ENCODE measurements around the gene ROBO2.

The ROBO2 gene

DNA sequence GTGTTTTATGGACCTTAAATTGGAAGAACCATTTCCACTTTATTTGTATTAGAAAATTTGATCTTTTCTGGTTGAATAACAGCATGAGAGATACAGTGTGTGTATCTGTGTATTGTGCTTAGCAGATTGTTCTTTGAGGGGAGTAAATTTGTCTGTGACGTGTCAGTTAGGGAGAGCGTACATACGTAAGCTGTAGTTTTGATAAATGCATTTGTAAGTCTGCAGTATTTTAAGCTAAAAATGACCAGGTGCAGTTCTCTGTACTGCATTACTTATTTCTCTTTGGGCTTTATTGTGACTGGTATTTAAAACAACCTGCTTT is 264.8 kb downstream of the ROBO2 start:
- H3K27ac ChIP-seq, result no peak overlapping the region

DNA sequence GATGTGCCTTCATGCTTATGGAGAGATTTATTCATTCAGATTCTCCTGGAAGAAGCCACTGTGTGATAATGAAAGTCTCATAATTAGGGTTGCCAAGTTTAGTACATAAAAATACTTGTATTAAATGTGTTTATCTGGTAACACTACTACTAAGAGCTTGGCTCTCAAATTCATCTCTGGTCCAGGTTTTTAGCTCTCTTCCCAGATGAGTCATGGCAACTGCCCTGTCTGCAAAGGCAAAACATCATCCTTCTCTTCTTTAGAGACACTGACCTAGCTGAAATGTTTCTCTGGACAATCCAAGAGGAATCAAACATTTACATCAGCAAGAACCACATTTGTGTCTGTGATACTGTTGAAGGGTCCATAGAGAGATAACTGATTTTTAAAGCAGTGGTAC is 269.6 kb downstream of the ROBO2 start:
- Histone ChIP-seq H3K4me3 (no peak overlapping the region), H3K27ac (no peak overlapping the region)

More for the DNA sequence above, 264.8 kb downstream of the ROBO2 start:
- H3K4me3 ChIP-seq, result no peak overlapping the region

DNA sequence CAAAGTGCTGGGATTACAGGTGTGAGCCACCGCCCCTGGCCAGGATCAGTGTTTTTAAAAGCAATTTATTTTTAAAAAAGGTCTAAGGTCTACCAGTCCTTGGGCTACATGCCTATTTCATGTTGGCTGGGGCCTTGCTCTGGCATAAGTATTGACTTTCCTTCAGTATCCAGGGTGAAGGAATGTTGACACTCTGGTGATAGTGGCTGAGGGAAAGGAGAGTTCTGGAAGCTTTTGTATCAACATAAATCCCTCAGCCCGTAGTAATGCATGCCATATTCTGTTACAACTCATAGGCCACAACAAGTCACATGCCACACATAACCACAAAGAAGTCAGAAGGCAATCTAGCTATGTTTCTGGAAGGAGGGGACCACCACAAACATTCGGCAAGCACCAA is 273.9 kb downstream of the ROBO2 start:
- Histone ChIP-seq H3K4me3 (no peak overlapping the region), H3K27ac (no peak overlapping the region)

DNA sequence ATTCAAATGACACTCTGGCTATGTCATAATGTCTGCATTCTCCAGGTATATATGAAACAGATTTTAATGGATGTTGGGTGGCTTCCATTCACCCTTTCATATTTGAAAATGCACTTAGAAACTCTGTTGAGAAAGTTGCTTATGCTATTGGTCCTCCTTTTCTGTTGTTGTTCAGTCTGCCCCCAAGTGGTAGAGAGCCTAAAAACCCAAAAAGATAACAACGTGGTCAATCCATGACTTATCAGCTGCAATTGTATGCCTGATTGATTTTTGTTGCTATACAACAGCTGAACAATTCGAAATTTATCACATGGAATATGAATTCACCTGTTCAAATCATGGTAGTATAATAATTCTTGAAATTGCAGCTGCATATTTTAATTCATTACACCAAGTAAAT is 279.8 kb downstream of the ROBO2 start:
- no peak overlapping the region for H3K27ac ChIP-seq
- H3K4me3 ChIP-seq, result no peak overlapping the region

DNA sequence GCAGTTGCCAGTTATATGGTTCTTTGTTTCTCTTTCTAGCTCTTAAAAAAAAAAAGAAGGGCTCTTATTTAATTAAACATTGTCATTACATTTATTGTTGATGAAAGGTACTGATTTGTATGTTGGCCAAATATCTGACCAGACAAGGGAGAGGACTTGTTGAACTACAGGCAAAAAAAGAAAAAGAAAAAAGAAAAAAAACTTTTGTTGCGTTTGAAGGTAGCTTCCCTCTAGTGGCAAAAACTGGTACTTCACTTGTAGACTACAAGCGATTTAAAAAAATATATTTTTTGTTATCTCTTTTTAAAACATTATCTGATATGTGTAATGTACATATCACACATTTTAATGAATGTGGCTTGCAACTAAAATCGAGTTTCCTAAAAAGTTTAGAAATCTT is 280.6 kb downstream of the ROBO2 start:
- no peak overlapping the region for H3K4me3 ChIP-seq
- no peak overlapping the region for H3K27ac ChIP-seq

DNA sequence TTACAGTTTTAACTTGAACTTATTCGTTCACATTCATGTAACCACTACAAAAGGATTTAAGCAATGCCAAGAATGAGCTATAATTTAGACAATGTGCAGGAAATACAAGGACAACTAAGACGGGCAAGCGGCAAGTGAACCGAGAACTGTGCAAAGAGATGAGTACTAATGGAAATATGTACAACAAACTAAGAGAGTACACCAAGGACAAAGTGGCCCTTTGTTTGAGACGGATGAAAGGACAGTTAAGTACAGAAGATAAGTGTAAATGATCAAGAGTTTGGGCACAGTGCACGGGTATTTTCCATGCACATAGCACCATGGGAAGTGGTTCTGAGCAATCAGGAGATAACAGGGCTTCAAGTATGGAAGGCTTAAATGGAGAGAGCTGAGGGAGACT is 281.7 kb downstream of the ROBO2 start:
- Histone ChIP-seq H3K4me3 (no peak overlapping the region), H3K27ac (peak overlapping the region in 2 of 21 experiments; percentile 31 to 43)

DNA sequence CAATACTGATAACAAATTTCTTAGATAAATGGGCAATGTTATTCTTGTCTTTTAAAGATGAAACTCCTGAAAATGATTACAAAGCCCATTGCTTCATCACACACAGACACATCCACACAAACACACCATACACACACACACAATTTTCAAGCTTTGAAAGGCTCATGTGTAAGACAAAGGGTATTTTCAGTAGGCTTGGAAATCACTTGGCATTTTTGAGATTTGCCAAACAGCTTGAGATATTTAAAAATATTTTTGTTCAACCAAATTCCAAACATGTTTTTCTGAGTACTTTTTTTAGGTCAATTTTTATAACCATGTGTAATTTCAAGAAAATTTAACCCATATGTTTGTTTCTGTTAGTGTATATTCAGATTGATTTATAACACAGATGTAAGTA is 283.7 kb downstream of the ROBO2 start:
- Histone ChIP-seq H3K27ac (peak overlapping the region in 2 of 21 experiments; percentile 47 to 55), H3K4me3 (no peak overlapping the region)

DNA sequence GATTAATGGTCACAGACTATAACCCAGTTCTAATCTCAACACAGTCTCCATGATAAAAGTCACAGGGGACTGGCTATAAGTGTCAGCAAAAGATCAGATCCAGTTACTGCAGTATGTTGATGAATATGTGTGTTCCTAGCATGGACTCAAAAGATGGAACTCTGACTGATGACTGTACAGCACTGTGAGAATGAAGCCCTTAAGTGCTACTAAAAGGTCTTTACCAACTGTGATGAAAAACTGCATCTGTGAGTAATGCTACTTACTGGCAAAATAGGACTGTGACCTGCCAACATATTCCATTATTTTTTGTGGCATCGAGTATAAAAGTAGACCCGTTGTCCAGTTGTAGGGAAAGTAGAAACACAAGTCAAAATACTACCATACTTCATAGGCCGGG is 284.2 kb downstream of the ROBO2 start:
- Histone ChIP-seq H3K4me3 (no peak overlapping the region), H3K27ac (peak overlapping the region in 2 of 21 experiments; percentile 47 to 55)

DNA sequence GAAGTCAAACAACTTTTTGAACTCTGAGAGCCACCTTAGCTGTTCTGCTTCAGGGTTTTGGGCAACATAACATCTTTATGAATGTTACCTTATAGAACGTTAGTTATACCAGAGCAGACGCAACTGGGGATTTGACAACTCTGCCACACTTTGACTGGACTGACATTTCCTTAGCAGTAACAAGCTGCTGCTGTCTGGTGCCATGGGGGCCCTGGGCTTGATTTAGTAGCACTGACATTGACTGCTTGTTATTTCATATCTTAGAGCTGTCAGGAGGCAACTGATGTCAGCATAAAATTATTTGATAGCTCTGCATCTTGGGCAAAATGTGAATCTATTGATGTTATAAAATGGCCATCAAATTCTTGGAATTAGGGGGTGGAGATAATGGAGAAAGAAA is 285.4 kb downstream of the ROBO2 start:
- no peak overlapping the region for H3K4me3 ChIP-seq
- H3K27ac ChIP-seq, result no peak overlapping the region

DNA sequence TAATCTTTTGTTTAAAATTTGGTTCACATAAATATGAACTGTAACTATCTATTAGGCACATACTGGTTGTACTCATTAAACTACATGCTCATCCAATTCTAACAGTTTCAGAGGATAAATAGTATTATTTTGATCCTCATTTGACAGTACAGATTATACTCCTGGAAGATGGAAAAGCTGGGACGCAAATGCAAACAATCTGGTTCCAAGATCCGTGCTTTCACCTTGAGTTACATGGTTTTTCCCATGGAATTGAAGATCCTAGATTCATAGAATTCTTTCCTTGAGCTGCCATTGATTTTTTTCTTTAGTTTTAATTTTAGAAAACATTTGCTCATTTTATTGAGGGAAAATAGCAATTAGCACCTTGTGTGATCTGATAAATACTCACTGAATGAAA is 285.8 kb downstream of the ROBO2 start:
- no peak overlapping the region for H3K27ac ChIP-seq
- H3K4me3 ChIP-seq, result no peak overlapping the region

DNA sequence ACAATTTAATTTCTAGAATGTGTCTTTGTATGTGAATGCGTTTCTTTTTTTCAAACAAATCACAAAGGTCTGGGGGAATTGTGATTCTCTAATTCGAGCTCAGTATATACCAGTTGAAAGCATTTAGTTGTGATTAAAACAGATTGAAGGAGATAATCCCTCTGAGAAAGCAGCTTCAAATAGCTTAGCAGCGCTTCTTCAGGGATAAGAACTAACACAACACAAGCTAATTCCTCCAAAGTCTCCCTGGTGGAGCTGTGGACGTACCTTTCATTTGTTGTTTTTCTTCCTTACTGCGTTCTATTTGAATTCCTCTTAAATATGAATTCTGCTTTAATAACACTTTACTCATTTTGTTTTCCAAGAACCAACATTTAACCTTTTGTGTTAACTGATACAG is 286.7 kb downstream of the ROBO2 start:
- H3K27ac ChIP-seq, result no peak overlapping the region
- H3K4me3 ChIP-seq, result no peak overlapping the region

DNA sequence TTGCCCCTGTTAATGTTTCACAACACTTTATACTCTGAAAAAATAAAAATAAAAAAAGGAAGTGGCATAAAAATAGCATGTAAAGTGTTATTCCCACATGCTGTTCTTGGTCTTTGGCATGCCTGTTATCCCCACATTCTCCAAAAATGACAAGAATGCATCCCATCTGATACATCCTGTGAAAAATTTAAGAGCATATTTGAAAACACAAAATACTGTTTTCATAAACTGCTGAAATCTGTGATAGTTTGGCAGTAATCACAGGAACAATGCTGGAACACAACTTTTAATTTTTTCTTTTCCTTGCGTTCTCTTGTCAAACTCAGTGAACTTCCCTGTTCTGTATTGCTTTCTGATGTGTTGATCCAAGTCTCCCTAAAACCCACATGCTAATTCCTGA is 288.8 kb downstream of the ROBO2 start:
- Histone ChIP-seq H3K27ac (peak overlapping the region in 3 of 21 experiments; percentile 48 to 81 (median 61)), H3K4me3 (no peak overlapping the region)

DNA sequence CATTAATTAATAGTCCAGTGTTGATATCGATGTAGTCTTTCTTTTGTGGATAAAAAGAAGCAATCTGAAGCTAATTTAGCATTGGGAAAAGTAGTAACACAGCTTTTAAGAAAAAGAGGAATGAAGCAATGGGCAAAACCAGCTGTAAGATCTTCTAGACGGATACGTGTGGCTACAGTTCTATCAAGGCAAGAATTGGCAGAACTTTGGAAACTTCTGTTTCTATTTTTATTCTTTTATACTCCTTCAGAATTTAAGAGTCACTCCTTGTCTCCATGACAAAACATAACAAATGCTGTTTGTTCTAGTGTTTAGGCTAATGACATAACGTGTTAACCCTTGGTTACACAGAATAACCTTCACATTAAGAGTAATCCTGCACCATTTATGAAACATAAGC is 289.2 kb downstream of the ROBO2 start:
- Histone ChIP-seq H3K27ac (peak overlapping the region in 3 of 21 experiments; percentile 48 to 81 (median 61)), H3K4me3 (no peak overlapping the region)

DNA sequence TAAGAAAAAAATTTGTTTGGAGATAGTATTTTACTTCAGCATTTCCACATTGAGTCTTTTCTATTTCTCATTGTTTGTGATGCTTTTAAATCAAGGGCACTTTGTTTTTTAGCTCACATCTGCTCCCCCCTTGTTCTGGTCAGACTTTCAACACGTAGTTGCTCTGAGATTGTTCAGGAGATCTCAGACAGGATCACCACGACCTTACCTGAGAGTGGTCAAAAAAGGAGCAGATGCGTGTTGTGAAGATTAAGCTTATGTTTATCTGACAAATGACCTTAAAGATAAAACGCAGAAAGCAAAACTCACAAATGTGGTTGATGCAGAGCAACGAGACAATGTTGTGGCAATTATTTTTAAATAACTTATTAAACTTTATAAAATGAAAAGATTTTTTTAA is 298.3 kb downstream of the ROBO2 start:
- Histone ChIP-seq H3K4me3 (no peak overlapping the region), H3K27ac (no peak overlapping the region)

DNA sequence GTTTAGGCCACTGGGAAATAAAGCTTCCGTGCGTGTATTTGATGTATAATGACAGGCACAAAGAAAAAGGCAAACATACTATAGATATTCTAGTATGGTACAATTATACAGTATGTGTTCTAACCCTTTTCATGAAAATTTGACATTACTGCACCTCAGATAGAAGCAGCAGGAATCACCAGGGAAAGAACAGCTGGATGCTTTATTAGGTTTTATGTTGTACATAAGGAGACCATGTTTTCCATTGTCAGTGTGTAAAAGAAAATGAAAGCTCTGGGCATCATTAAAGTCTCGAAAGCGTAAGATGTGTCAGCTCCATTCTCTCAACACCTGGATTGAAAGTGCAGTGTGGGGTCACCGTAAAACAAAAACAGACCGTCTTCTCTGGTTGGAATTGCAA is 302.1 kb downstream of the ROBO2 start:
- H3K4me3 ChIP-seq, result no peak overlapping the region
- no peak overlapping the region for H3K27ac ChIP-seq

DNA sequence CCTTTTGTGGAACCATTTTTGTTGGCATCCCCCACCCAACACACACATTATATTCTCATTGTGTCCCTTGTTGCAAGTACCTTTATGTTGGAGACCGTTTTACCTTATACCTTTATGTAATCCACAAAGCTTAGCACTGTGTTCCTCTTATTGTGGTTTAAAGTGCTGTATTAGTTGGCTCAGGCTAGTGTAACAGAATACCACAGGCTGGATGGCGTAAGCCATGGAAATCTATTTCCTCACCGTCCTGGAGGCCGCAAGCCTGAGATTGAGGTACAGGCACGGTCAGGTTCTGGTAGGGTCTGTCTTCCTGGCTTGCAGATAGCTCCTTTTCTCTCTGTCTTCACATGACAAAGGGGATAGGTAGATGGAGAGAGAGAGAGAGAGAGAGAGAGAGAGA is 302.8 kb downstream of the ROBO2 start:
- H3K27ac ChIP-seq, result no peak overlapping the region
- no peak overlapping the region for H3K4me3 ChIP-seq

DNA sequence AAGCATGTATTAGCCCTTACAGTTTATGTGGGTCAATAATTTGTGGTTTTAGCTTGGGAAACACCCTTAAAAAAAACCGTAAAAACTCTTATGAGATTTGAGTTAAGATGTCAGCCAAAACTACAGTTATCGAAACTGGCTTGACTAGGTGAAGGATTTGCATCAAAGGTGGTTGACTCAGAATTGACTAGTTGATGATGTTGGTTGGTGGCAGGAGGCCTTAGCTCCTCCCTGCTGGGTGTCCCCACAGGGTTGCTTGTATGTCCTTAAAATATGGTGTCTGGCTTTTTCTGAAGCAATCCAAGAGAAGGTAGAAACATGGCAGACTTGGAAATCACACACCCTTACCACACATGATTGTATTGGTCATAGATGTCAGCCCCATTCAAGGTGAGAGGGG is 305.1 kb downstream of the ROBO2 start:
- Histone ChIP-seq H3K4me3 (no peak overlapping the region), H3K27ac (no peak overlapping the region)

DNA sequence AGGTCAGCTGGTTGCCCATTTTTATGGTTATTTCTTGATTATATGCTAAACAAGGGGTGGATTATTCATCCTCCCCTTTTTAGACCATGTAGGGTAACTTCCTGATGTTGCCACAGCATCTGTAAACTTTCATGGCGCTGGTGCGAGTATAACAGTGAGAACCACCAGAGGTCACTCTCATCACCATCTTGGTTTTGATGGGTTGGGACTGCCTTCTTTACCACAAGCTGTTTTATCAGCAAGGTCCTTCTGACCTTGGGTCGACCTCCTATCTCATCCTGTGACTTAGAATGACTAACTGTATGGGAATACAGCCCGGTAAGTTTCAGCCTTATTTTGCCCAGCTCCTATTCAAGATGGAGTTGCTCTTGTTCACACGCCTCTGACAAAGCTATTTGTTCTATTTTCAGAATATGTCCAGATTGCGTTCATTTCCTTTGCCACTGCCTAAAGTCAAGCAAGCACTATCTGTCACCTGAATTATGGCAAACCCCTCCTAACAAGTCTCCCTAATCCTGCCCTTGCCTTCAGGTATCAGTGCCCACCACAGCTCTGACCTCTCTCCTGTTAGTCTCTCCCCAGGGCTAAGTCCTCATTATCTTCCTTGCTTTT is 308.5 kb downstream of the ROBO2 start:
- H3K4me3 ChIP-seq, result no peak overlapping the region
- H3K27ac ChIP-seq, result no peak overlapping the region

DNA sequence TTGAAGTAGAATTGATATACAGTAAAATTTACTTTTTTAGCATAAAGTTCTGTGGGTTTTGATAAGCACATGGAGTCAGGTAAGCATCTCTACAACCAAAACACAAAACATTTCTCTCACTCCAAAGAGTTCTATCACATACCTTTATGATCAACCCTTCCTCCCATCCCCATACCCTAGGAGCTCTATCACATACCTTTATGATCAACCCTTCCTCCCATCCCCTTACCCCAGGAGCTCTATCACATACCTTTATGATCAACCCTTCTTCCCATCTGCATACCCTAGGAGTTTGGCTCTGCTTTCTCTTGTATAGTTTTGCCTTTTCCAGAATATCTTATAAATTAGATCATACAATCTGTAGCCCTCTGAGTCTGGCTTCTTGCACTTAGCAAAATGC is 315.1 kb downstream of the ROBO2 start:
- no peak overlapping the region for H3K27ac ChIP-seq
- no peak overlapping the region for H3K4me3 ChIP-seq

DNA sequence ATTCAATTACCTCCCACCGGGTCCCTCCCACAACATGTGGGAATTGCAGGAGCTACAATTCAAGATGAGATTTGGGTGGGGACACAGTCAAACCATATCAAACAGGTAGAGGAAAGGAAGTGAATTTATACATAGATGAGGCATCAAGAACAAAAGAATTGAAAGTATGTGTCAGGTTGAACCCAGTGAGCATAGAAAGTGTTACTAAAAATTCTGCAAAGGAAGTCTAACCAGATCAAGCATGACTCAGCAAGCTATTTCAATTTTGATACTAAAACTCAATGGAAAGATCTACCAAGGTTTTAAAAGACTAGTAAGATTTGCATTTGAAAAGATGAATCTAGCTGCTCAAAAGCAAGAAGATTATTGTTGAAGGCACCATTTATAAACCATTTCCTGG is 323.0 kb downstream of the ROBO2 start:
- Histone ChIP-seq H3K4me3 (no peak overlapping the region), H3K27ac (no peak overlapping the region)

DNA sequence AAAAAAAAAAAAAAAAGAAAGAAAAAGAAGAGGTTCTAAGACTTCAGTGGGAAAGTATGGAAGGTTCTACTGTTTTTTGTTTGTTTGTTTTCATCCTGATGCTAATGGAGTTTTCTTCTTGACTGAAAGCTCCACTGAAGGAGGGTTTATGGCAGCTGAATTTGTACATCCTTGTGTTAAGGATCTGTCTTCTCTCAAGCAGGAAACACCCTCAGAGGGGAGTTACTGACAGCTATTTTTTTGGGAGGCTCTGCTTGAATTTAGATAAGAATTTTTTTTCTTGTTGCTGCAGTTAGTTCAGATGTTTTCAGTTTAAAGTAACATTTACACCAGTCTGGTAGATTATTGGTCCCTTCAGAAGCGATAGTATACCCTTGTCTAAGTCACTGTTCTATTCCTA is 325.3 kb downstream of the ROBO2 start:
- H3K4me3 ChIP-seq, result no peak overlapping the region
- H3K27ac ChIP-seq, result no peak overlapping the region

DNA sequence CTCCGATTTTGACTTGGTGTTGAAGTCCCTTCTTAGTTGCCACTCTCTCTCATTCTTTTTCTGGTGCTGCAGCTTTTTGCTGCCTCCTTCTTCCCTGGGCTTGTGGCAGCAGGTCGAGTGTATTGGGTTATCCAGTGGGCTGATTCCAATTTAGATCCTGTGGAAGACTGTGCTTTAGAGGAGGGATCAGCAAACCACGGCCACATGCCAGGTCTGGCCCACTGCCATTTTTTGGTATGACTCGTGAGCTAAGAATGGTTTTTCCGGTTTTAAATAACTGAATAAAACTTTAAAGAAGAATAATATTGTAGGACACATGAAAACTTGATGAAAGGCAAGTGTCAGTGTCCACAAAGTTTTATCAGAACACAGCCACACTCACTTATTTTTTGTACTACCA is 330.5 kb downstream of the ROBO2 start:
- Histone ChIP-seq H3K4me3 (no peak overlapping the region), H3K27ac (no peak overlapping the region)

DNA sequence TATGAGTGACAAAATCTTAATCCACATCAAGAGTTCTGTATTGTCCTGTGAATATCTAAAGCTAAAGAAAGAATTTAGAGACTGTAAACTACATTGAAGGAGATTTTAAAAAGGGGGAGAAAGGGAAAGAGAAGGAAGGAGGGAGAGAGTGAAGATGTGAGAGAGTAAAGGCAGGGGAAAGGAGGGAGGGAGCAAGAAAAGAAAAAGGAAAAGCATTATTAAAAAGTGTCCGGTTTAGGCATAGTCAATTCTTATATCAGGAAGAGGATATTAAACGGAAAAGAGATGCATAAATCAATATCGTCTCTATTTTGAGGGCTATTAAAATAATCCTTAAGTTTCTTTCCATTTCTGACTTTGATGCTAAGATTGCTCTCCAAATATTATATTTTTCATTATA is 332.1 kb downstream of the ROBO2 start:
- Histone ChIP-seq H3K4me3 (no peak overlapping the region), H3K27ac (no peak overlapping the region)

All from skin epidermis (tissue), 12 donors.